HCT116 (cell line): ENCODE data around the gene SLC12A8.

Experiments
- EZH2 ChIP-seq: fragments of 200-600 bp; sonication (generic); IDR thresholded peaks from 2 replicates; pipeline ENCODE4 v1.6.1; 2017; ENCODE audit warnings: antibody characterized with exemption, mixed run types
- EZH2phosphoT487 ChIP-seq: fragments of 200-600 bp; IDR thresholded peaks from 2 replicates; pipeline ENCODE4 v1.6.1; 2018; ENCODE audit warnings: antibody characterized with exemption, borderline replicate concordance
- MAX ChIP-seq: IDR thresholded peaks from 2 replicates; pipeline ENCODE4 v1.6.1; 2012
- POLR2A ChIP-seq: IDR thresholded peaks from 2 replicates; pipeline ENCODE4 v1.7.0; 2011; ENCODE audit warnings: borderline replicate concordance; ENCODE audit not compliant: insufficient read depth, insufficient read length; ENCODE audit errors: extremely low read depth
- REST ChIP-seq: IDR thresholded peaks from 2 replicates; pipeline ENCODE4 v1.6.1; 2012; ENCODE audit warnings: low read depth
- SIN3A ChIP-seq: IDR thresholded peaks from 2 replicates; pipeline ENCODE4 v1.6.1; 2012; ENCODE audit warnings: low read depth
- ZNF274 ChIP-seq: fragments of 200-500 bp; sonication (Bioruptor generic); IDR thresholded peaks from 2 replicates; pipeline ENCODE4 v1.6.1; 2014; ENCODE audit warnings: mild to moderate bottlenecking, low read depth, low read length, inconsistent platforms
- TF ChIP-seq, protein P1 (sequence below), 3 experiments: fragments of 200-600 bp in 1 of 3; sonication (generic) in 1 of 3; IDR thresholded peaks in 2 of 3; conservative IDR thresholded peaks in 1 of 3; 2 replicates each; pipeline ENCODE4 v1.5.1; 2012 to 2017; ENCODE audit warnings: low read depth in 2 of 3, low read length in 2 of 3, antibody characterized with exemption in 1 of 3, borderline replicate concordance in 1 of 3, control low read depth in 1 of 3, mild to moderate bottlenecking in 1 of 3, mixed read lengths in 1 of 3, mixed run types in 1 of 3, moderate library complexity in 1 of 3; ENCODE audit not compliant: insufficient read depth in 1 of 3
- TF ChIP-seq, protein P2 (sequence below): IDR thresholded peaks from 2 replicates; pipeline ENCODE4 v1.6.1; 2012

- no peak for TF ChIP-seq MAX
- TF ChIP-seq EZH2, result no peak
- no peak for TF ChIP-seq EZH2phosphoT487
- TF ChIP-seq POLR2A, result no peak
- TF ChIP-seq, protein P1, sequence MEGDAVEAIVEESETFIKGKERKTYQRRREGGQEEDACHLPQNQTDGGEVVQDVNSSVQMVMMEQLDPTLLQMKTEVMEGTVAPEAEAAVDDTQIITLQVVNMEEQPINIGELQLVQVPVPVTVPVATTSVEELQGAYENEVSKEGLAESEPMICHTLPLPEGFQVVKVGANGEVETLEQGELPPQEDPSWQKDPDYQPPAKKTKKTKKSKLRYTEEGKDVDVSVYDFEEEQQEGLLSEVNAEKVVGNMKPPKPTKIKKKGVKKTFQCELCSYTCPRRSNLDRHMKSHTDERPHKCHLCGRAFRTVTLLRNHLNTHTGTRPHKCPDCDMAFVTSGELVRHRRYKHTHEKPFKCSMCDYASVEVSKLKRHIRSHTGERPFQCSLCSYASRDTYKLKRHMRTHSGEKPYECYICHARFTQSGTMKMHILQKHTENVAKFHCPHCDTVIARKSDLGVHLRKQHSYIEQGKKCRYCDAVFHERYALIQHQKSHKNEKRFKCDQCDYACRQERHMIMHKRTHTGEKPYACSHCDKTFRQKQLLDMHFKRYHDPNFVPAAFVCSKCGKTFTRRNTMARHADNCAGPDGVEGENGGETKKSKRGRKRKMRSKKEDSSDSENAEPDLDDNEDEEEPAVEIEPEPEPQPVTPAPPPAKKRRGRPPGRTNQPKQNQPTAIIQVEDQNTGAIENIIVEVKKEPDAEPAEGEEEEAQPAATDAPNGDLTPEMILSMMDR (IDR thresholded peaks at IDR 0.05 in 2 of 3, conservative IDR thresholded peaks at IDR 0.05 in 1 of 3; ENCODE audit: borderline replicate concordance in 1 of 3, insufficient read depth in 1 of 3, low read depth in 2 of 3, low read length in 2 of 3), result no peak
- no peak for TF ChIP-seq SIN3A
- TF ChIP-seq, protein P2, sequence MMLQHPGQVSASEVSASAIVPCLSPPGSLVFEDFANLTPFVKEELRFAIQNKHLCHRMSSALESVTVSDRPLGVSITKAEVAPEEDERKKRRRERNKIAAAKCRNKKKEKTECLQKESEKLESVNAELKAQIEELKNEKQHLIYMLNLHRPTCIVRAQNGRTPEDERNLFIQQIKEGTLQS, result no peak
- no peak for TF ChIP-seq REST
- no peak for TF ChIP-seq ZNF274
These were observed 101.6 kb downstream of the SLC12A8 start for GRCh38 chr3:125110876-125111480.
